ENCODE results near the gene SLC22A3. TPM values are rescaled to one million over a fixed set of nuclear protein-coding genes. Genes with fewer than 3 reads are reported as not detected.

The SLC22A3 gene
- total and polyA plus RNA-seq, 2 of the 4 experiments (the other 2 are of a cell fraction): not detected

- Histone ChIP-seq H3K4me1 (ENCODE audit: control insufficient read depth, insufficient read depth, low read length) (no peaks in the 10 kb centered on the region), H4K5ac (ENCODE audit: low read depth, low read length) (no peak overlapping the region), H2BK20ac (ENCODE audit: low read depth, low read length) (no peak overlapping the region), H3K56ac (ENCODE audit: extremely low read depth, insufficient read depth, low read length) (no peak overlapping the region), H3K27ac (ENCODE audit: insufficient read depth, low read length) (no peak overlapping the region), H2BK120ac (ENCODE audit: low read depth, low read length) (no peak overlapping the region), H3K9me3 (ENCODE audit: control insufficient read depth, insufficient read depth, low read length) (0 out of 2 replicates have a peak, but pooled peaks cover 2% of the 10 kb centered on the region), H2AFZ (replicated peaks; ENCODE audit: low read length, poor library complexity) (no peak overlapping the region), H3K4ac (ENCODE audit: low read depth, low read length) (no peak overlapping the region), H3K36me3 (ENCODE audit: control insufficient read depth, insufficient read depth, low read length) (no peaks in the 10 kb centered on the region), H3K4me2 (ENCODE audit: low read depth, low read length) (no peak overlapping the region), H3K9ac (ENCODE audit: low read depth, low read length) (no peak overlapping the region), H2BK5ac (ENCODE audit: low read depth, low read length, poor library complexity, severe bottlenecking) (no peak overlapping the region), H3K23ac (ENCODE audit: low read depth, low read length) (no peak overlapping the region), H3K4me3 (ENCODE audit: insufficient read depth, low read depth, low read length) (no peak overlapping the region), H3K27me3 (ENCODE audit: control insufficient read depth, insufficient read depth, low read length) (no peaks in the 10 kb centered on the region), H3K18ac (ENCODE audit: low read depth, low read length) (no peak overlapping the region), H2BK15ac (ENCODE audit: low read depth, low read length) (no peak overlapping the region), H2AK5ac (ENCODE audit: low read depth, low read length) (no peak overlapping the region), H2AK9ac (replicated peaks; ENCODE audit: low read depth, low read length, poor library complexity) (no peak overlapping the region), H4K91ac (ENCODE audit: insufficient read depth, low read depth, low read length) (no peak overlapping the region), H4K8ac (ENCODE audit: low read depth in 2 of 2, low read length in 2 of 2) (no peak overlapping the region), H4K20me1 (ENCODE audit: insufficient read depth, low read length) (no peaks in the 10 kb centered on the region), H3K9me1 (ENCODE audit: insufficient read depth, low read length) (no peaks in the 10 kb centered on the region), H3K79me1 (ENCODE audit: low read depth in 1 of 2, low read length in 2 of 2) (no peaks in the 10 kb centered on the region), H3K14ac (replicated peaks; ENCODE audit: low read depth, low read length) (no peak overlapping the region)
- ChIA-PET CTCF (no interaction called here), POLR2A (ENCODE audit: unreplicated experiment) (no interaction called here)
- intact Hi-C loops (cut with micrococcal nuclease): no loop called here
- DNase-seq: no peak
- no peak for ATAC-seq (ENCODE audit: low read depth)
- dilution Hi-C loops (cut with HindIII; ENCODE audit: low sequenced_read_pairs, unreplicated experiment): no loop called here
- in situ Hi-C loops (cut with MboI; ENCODE audit: low sequenced_read_pairs): no loop called here
- no peak for TF ChIP-seq CHD1 (IDR thresholded peaks at IDR 0.05; ENCODE audit: low read depth, low read length)
- no peak for TF ChIP-seq RFX5 (IDR thresholded peaks at IDR 0.05; ENCODE audit: low read depth, low read length)
- TF ChIP-seq NFE2L2 (IDR thresholded peaks at IDR 0.05; ENCODE audit: low read depth, low read length): no peak
- WGBS, 2 experiments (ENCODE audit: extremely low coverage in 2 of 2, insufficient read length in 1 of 2): 78% methylated on average over 4 of the region's 9 CpGs; no CpG with 5 or more reads in 1 of the 2 experiments
- BruUV-seq (replicated peaks): no TSS peak
Measured at GRCh38 chr6:160420253-160420968, 72.2 kb downstream of the SLC22A3 start.
